Fibroblast of upper back skin (primary cell): Measurements from ENCODE around the gene OBP2A.

ENCODE experiments used
- DNase-seq: peaks from one replicate; pipeline ENCODE4 v3.0.0-alpha.2; 2013

OBP2A gene

GRCh38 chr9:135552698-135553171, 6.8 kb downstream of the OBP2A start:
- DNase-seq: no peak

- no peak for DNase-seq
These were observed 8.8 kb downstream of the OBP2A start for GRCh38 chr9:135554718-135555117.

GRCh38 chr9:135555203-135555602, 9.3 kb downstream of the OBP2A start:
- DNase-seq: no peak

GRCh38 chr9:135555910-135556309, 10.0 kb downstream of the OBP2A start:
- DNase-seq: no peak

GRCh38 chr9:135559606-135560005, 13.7 kb downstream of the OBP2A start:
- DNase-seq: no peak

GRCh38 chr9:135561391-135562234, 15.7 kb downstream of the OBP2A start, which contains the start of gene PAEP:
Gene PAEP (plus strand): TSS chr9:135561756.
- no peak for DNase-seq

GRCh38 chr9:135562235-135562745, 16.4 kb downstream of the OBP2A start:
- DNase-seq: no peak

- DNase-seq: no peak
These were observed 17.1 kb downstream of the OBP2A start for GRCh38 chr9:135563039-135563476.

GRCh38 chr9:135563858-135564257, 17.9 kb downstream of the OBP2A start:
- DNase-seq: no peak

GRCh38 chr9:135565141-135565628, 19.3 kb downstream of the OBP2A start:
- no peak for DNase-seq

- DNase-seq: no peak
These were observed 19.7 kb downstream of the OBP2A start for GRCh38 chr9:135565636-135566035.

- no peak for DNase-seq
These were observed 20.6 kb downstream of the OBP2A start for GRCh38 chr9:135566552-135566951.

- DNase-seq: no peak
These were observed 21.4 kb downstream of the OBP2A start for GRCh38 chr9:135567311-135567710.

- DNase-seq: no peak
These were observed 22.1 kb downstream of the OBP2A start for GRCh38 chr9:135568026-135568425.

GRCh38 chr9:135570456-135570855, 24.5 kb downstream of the OBP2A start:
- no peak for DNase-seq

- no peak for DNase-seq
These were observed 26.3 kb downstream of the OBP2A start for GRCh38 chr9:135572233-135572632.

GRCh38 chr9:135573124-135573523, 27.2 kb downstream of the OBP2A start:
- no peak for DNase-seq

GRCh38 chr9:135574331-135574730, 28.4 kb downstream of the OBP2A start:
- no peak for DNase-seq

GRCh38 chr9:135574943-135575342, 29.0 kb downstream of the OBP2A start:
- no peak for DNase-seq

- no peak for DNase-seq
These were observed 30.2 kb downstream of the OBP2A start for GRCh38 chr9:135575995-135576631.

- no peak for DNase-seq
These were observed 31.3 kb downstream of the OBP2A start for GRCh38 chr9:135577256-135577655.

- DNase-seq: no peak
These were observed 33.4 kb downstream of the OBP2A start for GRCh38 chr9:135579356-135579755.

- DNase-seq: no peak
These were observed 34.1 kb downstream of the OBP2A start for GRCh38 chr9:135579889-135580660.
